H9 (cell line): ENCODE results near the gene MMP25. TPM values are rescaled to one million over a fixed set of nuclear protein-coding genes. Genes with fewer than 3 reads are reported as not detected.

Source experiments
- DNase-seq: peaks from one replicate; pipeline ENCODE4 v3.0.0-alpha.2; 2017
- H2AFZ ChIP-seq: one replicate; pipeline ENCODE4 v1.6.1; 2013; ENCODE audit warnings: mild to moderate bottlenecking, low read length, control low read depth, moderate library complexity
- H2AK5ac ChIP-seq: 2 replicates; pipeline ENCODE4 v1.6.1; 2013; ENCODE audit warnings: low read length, control low read depth, mixed read lengths; ENCODE audit not compliant: insufficient read length
- H2BK120ac ChIP-seq: one replicate; pipeline ENCODE4 v1.6.1; 2013; ENCODE audit warnings: low read depth, mild to moderate bottlenecking, low read length, control low read depth, inconsistent platforms; ENCODE audit not compliant: poor library complexity, severe bottlenecking
- H2BK12ac ChIP-seq: 2 replicates; pipeline ENCODE4 v1.6.1; 2013; ENCODE audit warnings: low read length, control low read depth, mixed read lengths, low read depth; ENCODE audit not compliant: insufficient read length
- H2BK15ac ChIP-seq: 2 replicates; pipeline ENCODE4 v1.6.1; 2013; ENCODE audit warnings: low read depth, low read length, control low read depth
- H2BK20ac ChIP-seq: one replicate; pipeline ENCODE4 v1.6.1; 2013; ENCODE audit warnings: low read depth, mild to moderate bottlenecking, low read length, control low read depth, inconsistent platforms; ENCODE audit not compliant: poor library complexity, severe bottlenecking
- H2BK5ac ChIP-seq: 2 replicates; pipeline ENCODE4 v1.6.1; 2013; ENCODE audit warnings: low read length, control low read depth, mixed read lengths; ENCODE audit not compliant: insufficient read length
- H3K14ac ChIP-seq: 2 replicates; pipeline ENCODE4 v1.6.1; 2013; ENCODE audit warnings: low read length, control low read depth; ENCODE audit not compliant: insufficient read depth
- H3K18ac ChIP-seq: 2 replicates; pipeline ENCODE4 v1.6.1; 2013; ENCODE audit warnings: low read depth, mild to moderate bottlenecking, mixed read lengths, low read length, control low read depth; ENCODE audit not compliant: insufficient read length
- H3K23ac ChIP-seq: 2 replicates; pipeline ENCODE4 v1.6.1; 2013; ENCODE audit warnings: low read length, control low read depth, mixed read lengths, low read depth; ENCODE audit not compliant: insufficient read length
- H3K23me2 ChIP-seq: 2 replicates; pipeline ENCODE4 v1.6.1; 2013; ENCODE audit warnings: low read depth, mild to moderate bottlenecking, mixed read lengths, low read length, control low read depth; ENCODE audit not compliant: insufficient read length, poor library complexity, severe bottlenecking
- H3K27ac ChIP-seq: 2 replicates; pipeline ENCODE4 v1.5.1; 2013; ENCODE audit warnings: low read length, control low read depth, mixed read lengths, low read depth; ENCODE audit not compliant: insufficient read length
- H3K27me3 ChIP-seq: 2 replicates; pipeline ENCODE4 v1.6.1; 2013; ENCODE audit warnings: low read length, control low read depth, inconsistent platforms; ENCODE audit not compliant: insufficient read depth
- H3K4ac ChIP-seq: 2 replicates; pipeline ENCODE4 v1.6.1; 2013; ENCODE audit warnings: low read depth, mild to moderate bottlenecking, control low read depth, inconsistent platforms, low read length, moderate library complexity
- H3K4me1 ChIP-seq: 2 replicates; pipeline ENCODE4 v1.6.1; 2013; ENCODE audit warnings: low read length, control low read depth, inconsistent platforms; ENCODE audit not compliant: insufficient read depth
- H3K4me2 ChIP-seq: 2 replicates; pipeline ENCODE4 v1.6.1; 2013; ENCODE audit warnings: low read length, control low read depth, mixed read lengths; ENCODE audit not compliant: insufficient read length, insufficient read depth
- H3K56ac ChIP-seq: 2 replicates; pipeline ENCODE4 v1.6.1; 2013; ENCODE audit warnings: low read depth, mild to moderate bottlenecking, mixed read lengths, low read length, control low read depth; ENCODE audit not compliant: insufficient read length
- H3K79me1 ChIP-seq: 2 replicates; pipeline ENCODE4 v1.6.1; 2013; ENCODE audit warnings: low read depth, mild to moderate bottlenecking, moderate library complexity, low read length, control low read depth, inconsistent platforms; ENCODE audit not compliant: insufficient read depth, poor library complexity, severe bottlenecking
- H3K79me2 ChIP-seq: 2 replicates; pipeline ENCODE4 v1.6.1; 2013; ENCODE audit warnings: low read length, control low read depth, inconsistent platforms; ENCODE audit not compliant: insufficient read depth
- H3K9ac ChIP-seq: 2 replicates; pipeline ENCODE4 v1.6.1; 2013; ENCODE audit warnings: low read length, control low read depth, mixed read lengths; ENCODE audit not compliant: insufficient read length; ENCODE audit errors: extremely low read depth
- H3K9me3 ChIP-seq: one replicate; pipeline ENCODE4 v1.6.1; 2013; ENCODE audit warnings: low read depth, low read length, inconsistent platforms; ENCODE audit not compliant: control insufficient read depth
- H3T11ph ChIP-seq: one replicate; pipeline ENCODE4 v1.6.1; 2013; ENCODE audit warnings: mild to moderate bottlenecking, low read length, control low read depth, inconsistent platforms
- H4K20me1 ChIP-seq: one replicate; pipeline ENCODE4 v1.6.1; 2013; ENCODE audit not compliant: control insufficient read depth, insufficient read length, insufficient read depth
- H4K5ac ChIP-seq: 2 replicates; pipeline ENCODE4 v1.6.1; 2013; ENCODE audit warnings: low read depth, mild to moderate bottlenecking, mixed read lengths, low read length, control low read depth; ENCODE audit not compliant: insufficient read length
- H4K8ac ChIP-seq: replicated peaks from 2 replicates; pipeline ENCODE4 v1.6.1; 2013; ENCODE audit warnings: low read length, control low read depth, mixed read lengths, low read depth; ENCODE audit not compliant: insufficient read length
- H4K91ac ChIP-seq: 2 replicates; pipeline ENCODE4 v1.6.1; 2013; ENCODE audit warnings: low read depth, mild to moderate bottlenecking, moderate library complexity, mixed read lengths, low read length, control low read depth; ENCODE audit not compliant: insufficient read length
- H3K27ac Mint-ChIP-seq, 3 experiments: 2 replicates in 2 of 3; 3 replicates in 1 of 3; pipeline ENCODE4 v1.8.0; 2020 to 2021; ENCODE audit warnings: mixed read lengths in 3 of 3, mild to moderate bottlenecking in 1 of 3, moderate library complexity in 1 of 3
- H3K27me3 Mint-ChIP-seq: 2 replicates; pipeline ENCODE4 v1.8.0; 2021; ENCODE audit warnings: low read depth, mild to moderate bottlenecking, moderate library complexity, mixed read lengths
- H3K36me3 Mint-ChIP-seq, 3 experiments: 2 replicates in 2 of 3; 3 replicates in 1 of 3; pipeline ENCODE4 v1.8.0; 2020 to 2021; ENCODE audit warnings: low read depth in 3 of 3, mixed read lengths in 3 of 3; ENCODE audit not compliant: insufficient read depth in 1 of 3
- H3K4me1 Mint-ChIP-seq, 2 experiments: 2 replicates each; pipeline ENCODE4 v1.8.0; 2020; ENCODE audit warnings: mixed read lengths in 2 of 2
- H3K4me3 Mint-ChIP-seq, 2 experiments: 2 replicates in 1 of 2; 3 replicates in 1 of 2; pipeline ENCODE4 v1.8.0; 2020 to 2021; ENCODE audit warnings: mild to moderate bottlenecking in 2 of 2, mixed read lengths in 2 of 2, moderate library complexity in 1 of 2
- H3K9me3 Mint-ChIP-seq, 2 experiments: 2 replicates in 1 of 2; 3 replicates in 1 of 2; pipeline ENCODE4 v1.8.0; 2020; ENCODE audit warnings: mild to moderate bottlenecking in 2 of 2, mixed read lengths in 2 of 2, moderate library complexity in 1 of 2
- WGBS: extraction: QIAGEN DNeasy Blood & Tissue Kit; methylation state at CpG from one replicate; pipeline ENCODE4 v1.1.7; 2013; ENCODE audit warnings: missing lambda C conversion rate, low lambda C conversion rate, mixed read lengths; ENCODE audit not compliant: insufficient read length; ENCODE audit errors: extremely low coverage; 5-methylcytosine and 5-hydroxymethylcytosine counted together
- total RNA-seq: library from RNA; stranded (reverse); gene quantifications from 2 replicates; pipeline ENCODE4 v1.2.1, GENCODE V29; 2021
- TF ChIP-seq, protein P1 (sequence below): fragments of 200-600 bp; sonication (generic); conservative IDR thresholded peaks from 3 replicates; pipeline ENCODE4 v1.8.0; 2021; ENCODE audit warnings: antibody characterized with exemption, mild to moderate bottlenecking

MMP25 gene
- total RNA-seq, 1 experiment from 2014 or later: 13.5 TPM

DNA sequence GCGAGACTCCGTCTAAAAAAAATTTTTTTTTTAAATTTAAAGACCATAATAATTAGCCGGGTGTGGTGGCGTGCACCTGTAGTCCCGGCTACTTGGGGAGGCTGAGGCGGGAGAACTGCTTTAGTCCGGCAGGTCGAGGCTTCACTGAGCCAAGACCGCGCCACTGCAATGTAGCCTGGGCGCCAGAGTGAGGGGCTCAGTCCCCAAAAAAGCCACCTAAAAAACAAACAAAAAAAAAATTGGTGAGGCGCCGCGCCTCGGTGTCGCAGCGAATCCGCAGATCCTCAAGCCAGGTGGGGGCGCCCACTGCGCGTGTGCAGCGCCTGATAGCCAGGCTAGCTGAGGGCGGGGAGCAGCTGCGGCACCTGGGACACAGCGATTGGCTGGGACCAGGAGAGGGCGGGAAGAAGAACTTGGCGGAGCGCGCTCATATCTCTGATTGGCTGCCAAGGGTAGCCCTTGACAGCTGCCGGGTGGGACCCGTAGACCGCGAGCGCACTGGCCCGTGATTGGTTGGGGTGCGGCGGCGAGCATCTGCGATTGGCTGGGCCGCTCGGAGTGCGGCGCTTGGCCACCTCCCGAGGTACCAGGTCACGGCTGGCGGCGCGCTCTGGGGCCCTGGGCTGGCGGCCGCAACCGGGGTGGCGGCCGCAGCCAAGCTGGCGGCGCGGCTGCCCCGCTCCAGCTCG lies 42.6 kb upstream of the MMP25 start:
- H3K27ac Mint-ChIP-seq: no peak overlapping the region
- no peak overlapping the region for H2BK5ac ChIP-seq
- no peaks in the 10 kb centered on the region for H3K79me1 ChIP-seq
- H3K9me3 Mint-ChIP-seq: no peaks in the 10 kb centered on the region
- H2BK15ac ChIP-seq: no peak overlapping the region
- H3K36me3 Mint-ChIP-seq: peaks cover 0 to 7% (median 6%) of the 10 kb centered on the region in 3 experiments; a peak in 4 of 7 replicates
- no peak overlapping the region for H4K5ac ChIP-seq
- H3K27me3 Mint-ChIP-seq: no peaks in the 10 kb centered on the region; the same call in 1 of the 2 replicates
- H3K9ac ChIP-seq: no peak overlapping the region
- TF ChIP-seq, protein P1, sequence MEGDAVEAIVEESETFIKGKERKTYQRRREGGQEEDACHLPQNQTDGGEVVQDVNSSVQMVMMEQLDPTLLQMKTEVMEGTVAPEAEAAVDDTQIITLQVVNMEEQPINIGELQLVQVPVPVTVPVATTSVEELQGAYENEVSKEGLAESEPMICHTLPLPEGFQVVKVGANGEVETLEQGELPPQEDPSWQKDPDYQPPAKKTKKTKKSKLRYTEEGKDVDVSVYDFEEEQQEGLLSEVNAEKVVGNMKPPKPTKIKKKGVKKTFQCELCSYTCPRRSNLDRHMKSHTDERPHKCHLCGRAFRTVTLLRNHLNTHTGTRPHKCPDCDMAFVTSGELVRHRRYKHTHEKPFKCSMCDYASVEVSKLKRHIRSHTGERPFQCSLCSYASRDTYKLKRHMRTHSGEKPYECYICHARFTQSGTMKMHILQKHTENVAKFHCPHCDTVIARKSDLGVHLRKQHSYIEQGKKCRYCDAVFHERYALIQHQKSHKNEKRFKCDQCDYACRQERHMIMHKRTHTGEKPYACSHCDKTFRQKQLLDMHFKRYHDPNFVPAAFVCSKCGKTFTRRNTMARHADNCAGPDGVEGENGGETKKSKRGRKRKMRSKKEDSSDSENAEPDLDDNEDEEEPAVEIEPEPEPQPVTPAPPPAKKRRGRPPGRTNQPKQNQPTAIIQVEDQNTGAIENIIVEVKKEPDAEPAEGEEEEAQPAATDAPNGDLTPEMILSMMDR: peak; percentile 65
- H3K23ac ChIP-seq: no peak overlapping the region
- no peak overlapping the region for H3K14ac ChIP-seq
- H3K27me3 ChIP-seq: no peaks in the 10 kb centered on the region
- H4K91ac ChIP-seq: no peak overlapping the region
- no peak overlapping the region for H2BK120ac ChIP-seq
- no peak overlapping the region for H3K27ac ChIP-seq
- no peak overlapping the region for H4K8ac ChIP-seq
- H2AFZ ChIP-seq: no peak overlapping the region
- H2BK12ac ChIP-seq: no peak overlapping the region
- no peaks in the 10 kb centered on the region for H3K9me3 ChIP-seq
- WGBS: no CpG with 5 or more reads among the region's 58 CpGs
- H3K56ac ChIP-seq: no peak overlapping the region
- no peak overlapping the region for H3K18ac ChIP-seq
- peaks cover 32 to 45% of the 10 kb centered on the region in 2 experiments for H3K4me1 Mint-ChIP-seq
- no peaks in the 10 kb centered on the region for H3K79me2 ChIP-seq
- no peak overlapping the region for H2BK20ac ChIP-seq
- peaks cover 6% of the 10 kb centered on the region for H3K23me2 ChIP-seq
- H3K4me2 ChIP-seq: no peak overlapping the region
- DNase-seq: peak; percentile 100
- H3K4me3 Mint-ChIP-seq: peak overlapping the region; percentile 41 to 71; a peak in 4 of 5 replicates
- H4K20me1 ChIP-seq: no peaks in the 10 kb centered on the region
- H3T11ph ChIP-seq: no peak overlapping the region
- H3K4ac ChIP-seq: no peak overlapping the region
- no peak overlapping the region for H2AK5ac ChIP-seq
- peaks cover 11% of the 10 kb centered on the region; the same call in 1 of the 2 replicates for H3K4me1 ChIP-seq
